IPS-20b (cell line): Measurements from ENCODE around the gene TNNT2.

Source experiments
- H3K27ac ChIP-seq: one replicate; pipeline ENCODE4 v1.5.1; 2013; ENCODE audit warnings: low read length
- H3K27me3 ChIP-seq: 2 replicates; pipeline ENCODE4 v1.6.1; 2013; ENCODE audit warnings: mild to moderate bottlenecking, low read length, inconsistent platforms; ENCODE audit not compliant: insufficient read depth
- H3K36me3 ChIP-seq: 2 replicates; pipeline ENCODE4 v1.6.1; 2013; ENCODE audit warnings: low read depth, mild to moderate bottlenecking, inconsistent platforms, low read length, moderate library complexity; ENCODE audit not compliant: insufficient read depth
- H3K4me1 ChIP-seq: 2 replicates; pipeline ENCODE4 v1.6.1; 2013; ENCODE audit warnings: mild to moderate bottlenecking, control low read depth, inconsistent platforms, low read length, moderate library complexity; ENCODE audit not compliant: insufficient read depth
- H3K4me3 ChIP-seq: 2 replicates; pipeline ENCODE4 v1.5.1; 2013; ENCODE audit warnings: mild to moderate bottlenecking, low read length, inconsistent platforms
- H3K9ac ChIP-seq: 2 replicates; pipeline ENCODE4 v1.6.1; 2013; ENCODE audit warnings: low read depth, mild to moderate bottlenecking, inconsistent platforms, low read length, moderate library complexity
- H3K9me3 ChIP-seq: 2 replicates; pipeline ENCODE4 v1.6.1; 2013; ENCODE audit warnings: mild to moderate bottlenecking, low read depth, low read length, inconsistent platforms; ENCODE audit not compliant: insufficient read depth

Gene TNNT2

DNA sequence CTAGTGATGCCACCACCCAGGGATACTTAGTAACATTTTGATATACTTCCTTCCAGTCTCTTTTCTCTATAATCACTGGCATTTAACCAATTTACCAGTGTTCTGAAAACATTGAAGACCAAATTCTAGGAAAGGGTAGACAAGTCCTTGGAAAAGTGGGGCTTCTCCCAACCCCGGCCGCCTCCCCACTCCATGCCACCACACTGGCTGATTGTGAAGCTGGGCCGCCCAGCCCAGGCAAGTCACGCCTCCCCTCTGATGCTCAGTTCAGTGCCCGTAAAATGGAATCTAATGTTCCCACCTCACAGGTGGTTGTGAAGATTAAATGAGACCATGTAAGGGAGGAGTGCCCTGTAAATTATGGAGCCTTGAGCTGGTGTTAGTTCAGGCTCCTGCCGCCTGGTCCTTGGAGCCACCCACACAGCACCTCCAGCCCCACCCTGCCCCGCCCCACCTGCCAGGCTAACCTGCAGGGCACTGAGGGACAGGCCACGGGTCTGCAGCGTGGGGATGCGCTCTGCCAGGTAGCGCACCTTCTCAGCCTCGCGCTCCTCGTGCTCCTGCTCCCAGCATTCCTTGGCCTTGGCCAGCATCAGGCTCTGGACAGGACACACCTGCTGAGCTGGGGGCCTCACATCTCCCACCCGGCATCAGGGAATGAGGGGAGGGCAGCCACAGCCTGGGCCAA, 36.7 kb upstream of the TNNT2 start:
- Histone ChIP-seq H3K36me3 (no peaks in the 10 kb centered on the region), H3K9ac (no peak overlapping the region), H3K4me1 (no peaks in the 10 kb centered on the region), H3K27me3 (peaks cover 4% of the 10 kb centered on the region; the same call in 1 of the 2 replicates), H3K9me3 (no peaks in the 10 kb centered on the region), H3K27ac (no peak overlapping the region), H3K4me3 (no peak overlapping the region)

DNA sequence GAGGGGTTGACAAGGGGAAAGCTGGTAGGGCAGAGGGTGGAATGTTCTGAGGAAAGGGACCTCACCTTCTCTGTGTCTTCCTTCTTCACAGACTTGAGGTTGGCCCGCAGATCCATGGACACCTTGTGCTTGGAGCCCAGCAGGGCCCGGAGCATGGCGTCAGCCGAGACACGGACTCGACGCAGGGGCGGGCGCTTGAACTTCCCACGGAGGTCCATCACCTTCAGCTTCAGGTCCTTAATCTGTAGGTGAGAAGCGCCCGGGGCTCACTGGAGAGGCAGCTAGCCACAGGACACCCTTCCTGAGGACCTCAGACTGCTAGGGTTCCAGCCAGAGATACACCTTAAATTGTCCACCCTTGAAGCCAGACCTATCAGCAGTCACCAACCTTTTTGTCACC, 33.8 kb upstream of the TNNT2 start:
- no peaks in the 10 kb centered on the region for H3K36me3 ChIP-seq
- no peaks in the 10 kb centered on the region for H3K4me1 ChIP-seq
- H3K9ac ChIP-seq: no peak overlapping the region
- peaks cover 4% of the 10 kb centered on the region; the same call in 1 of the 2 replicates for H3K27me3 ChIP-seq
- no peak overlapping the region for H3K4me3 ChIP-seq
- H3K9me3 ChIP-seq: no peaks in the 10 kb centered on the region
- H3K27ac ChIP-seq: no peak overlapping the region

DNA sequence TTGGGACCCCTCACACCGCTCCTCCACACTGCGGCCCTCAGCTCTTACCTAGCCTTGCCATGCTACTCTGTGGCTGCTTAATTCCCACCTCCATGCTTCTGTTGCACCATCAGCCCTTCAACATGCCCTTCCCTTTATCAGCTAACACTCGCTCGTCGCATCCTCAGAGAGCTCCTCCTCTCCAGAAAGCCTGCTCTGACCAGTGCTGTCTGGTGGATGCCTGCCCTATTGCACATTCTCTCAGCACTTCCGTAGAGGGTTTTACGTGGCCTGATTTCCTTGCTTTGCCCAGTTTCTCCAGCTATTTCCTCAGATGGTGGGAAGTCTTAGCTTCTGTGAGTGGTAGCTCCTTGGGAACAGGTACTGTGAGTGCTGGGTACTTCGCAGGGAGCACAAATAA, 32.0 kb upstream of the TNNT2 start:
- H3K27ac ChIP-seq: no peak overlapping the region
- H3K27me3 ChIP-seq: peaks cover 4% of the 10 kb centered on the region; the same call in 1 of the 2 replicates
- H3K4me1 ChIP-seq: no peaks in the 10 kb centered on the region
- no peak overlapping the region for H3K9ac ChIP-seq
- H3K36me3 ChIP-seq: no peaks in the 10 kb centered on the region
- H3K4me3 ChIP-seq: no peak overlapping the region
- H3K9me3 ChIP-seq: no peaks in the 10 kb centered on the region

DNA sequence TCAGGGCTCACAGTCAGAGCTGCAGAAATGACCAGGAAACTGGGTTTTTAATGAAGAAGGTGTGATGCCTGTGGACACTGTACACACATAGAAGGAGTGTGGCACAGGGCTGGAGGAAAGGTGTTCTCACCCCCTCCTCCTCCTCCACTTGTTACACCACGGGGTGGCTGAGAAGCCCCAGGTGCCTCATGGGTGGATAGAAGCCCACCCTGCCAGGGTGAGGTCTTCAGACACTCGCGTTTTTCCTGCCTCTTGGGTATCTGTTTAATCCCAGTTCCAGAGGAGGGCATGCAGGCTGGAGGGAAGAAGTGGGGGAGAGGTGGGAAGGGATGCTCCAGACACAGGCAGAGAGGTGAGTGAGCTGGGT, 31.3 kb upstream of the TNNT2 start:
- Histone ChIP-seq H3K27me3 (peaks cover 4% of the 10 kb centered on the region; the same call in 1 of the 2 replicates), H3K27ac (no peak overlapping the region), H3K4me1 (no peaks in the 10 kb centered on the region), H3K36me3 (no peaks in the 10 kb centered on the region), H3K4me3 (no peak overlapping the region), H3K9me3 (no peaks in the 10 kb centered on the region), H3K9ac (no peak overlapping the region)

DNA sequence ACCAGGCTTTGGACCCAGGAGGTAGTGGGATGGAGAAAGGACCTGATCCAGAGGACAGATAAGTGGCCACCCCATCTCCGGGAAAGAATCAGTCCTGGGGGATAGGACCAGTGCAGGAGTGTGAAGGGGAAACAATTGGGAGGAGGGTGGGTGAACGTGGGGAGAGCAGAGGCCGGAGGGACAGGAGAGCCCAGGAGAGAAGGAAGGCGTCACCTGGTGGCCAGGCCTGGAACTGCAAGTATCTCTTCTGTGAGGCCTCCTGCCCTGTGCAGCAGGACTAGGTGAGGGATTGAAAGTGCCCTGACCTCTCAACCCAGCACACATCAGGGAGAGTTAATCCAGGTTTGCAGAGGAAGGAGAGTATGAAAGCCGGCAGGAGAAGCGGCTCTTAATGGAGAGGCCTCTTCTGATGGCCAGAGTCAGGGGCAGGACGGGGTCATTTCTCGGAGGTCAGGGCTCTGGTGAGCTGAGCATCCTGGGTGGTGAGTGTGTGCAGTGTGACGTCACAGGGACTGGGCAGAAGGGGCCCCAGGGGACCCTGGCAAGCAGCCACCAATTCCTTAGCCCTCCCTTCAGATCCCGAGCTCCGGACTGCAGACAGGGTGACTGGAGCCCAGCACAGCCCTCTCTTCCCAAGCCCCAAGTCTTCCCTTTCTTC, 30.8 kb upstream of the TNNT2 start:
- Histone ChIP-seq H3K9me3 (no peaks in the 10 kb centered on the region), H3K4me1 (no peaks in the 10 kb centered on the region), H3K36me3 (no peaks in the 10 kb centered on the region), H3K27ac (no peak overlapping the region), H3K27me3 (peaks cover 5% of the 10 kb centered on the region; the same call in 1 of the 2 replicates), H3K4me3 (no peak overlapping the region), H3K9ac (no peak overlapping the region)

DNA sequence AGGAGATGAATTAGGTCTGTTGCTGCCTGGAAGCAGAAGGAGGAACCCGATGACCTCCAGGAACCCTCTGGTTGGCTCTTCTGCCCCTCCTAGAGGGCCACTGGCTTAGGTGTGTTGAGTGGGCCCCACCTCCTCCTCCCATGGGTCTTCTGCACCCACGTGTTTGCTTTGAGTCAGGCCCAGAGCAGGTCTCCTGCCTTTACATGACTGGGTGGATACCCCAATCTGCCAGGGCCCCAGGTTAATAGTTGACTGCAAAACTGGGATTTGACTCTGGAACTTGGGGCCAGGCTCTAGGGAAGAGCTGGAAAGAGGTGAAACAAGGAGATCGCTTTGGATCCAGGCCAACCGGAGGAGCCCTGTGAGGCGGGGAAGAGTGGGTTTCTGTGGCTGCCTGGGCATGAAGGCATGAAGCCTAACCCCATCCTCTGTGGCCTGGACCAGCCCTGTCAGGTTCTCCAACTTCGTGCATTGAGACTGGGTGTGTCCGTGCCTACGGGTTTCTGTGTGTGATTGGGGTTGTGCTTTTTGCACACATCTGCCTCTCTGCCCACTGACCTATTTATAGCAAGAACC, 29.4 kb upstream of the TNNT2 start:
- H3K27me3 ChIP-seq: peaks cover 9% of the 10 kb centered on the region
- no peak overlapping the region for H3K27ac ChIP-seq
- H3K36me3 ChIP-seq: no peaks in the 10 kb centered on the region
- H3K9ac ChIP-seq: no peak overlapping the region
- H3K9me3 ChIP-seq: no peaks in the 10 kb centered on the region
- H3K4me1 ChIP-seq: no peaks in the 10 kb centered on the region
- H3K4me3 ChIP-seq: no peak overlapping the region

DNA sequence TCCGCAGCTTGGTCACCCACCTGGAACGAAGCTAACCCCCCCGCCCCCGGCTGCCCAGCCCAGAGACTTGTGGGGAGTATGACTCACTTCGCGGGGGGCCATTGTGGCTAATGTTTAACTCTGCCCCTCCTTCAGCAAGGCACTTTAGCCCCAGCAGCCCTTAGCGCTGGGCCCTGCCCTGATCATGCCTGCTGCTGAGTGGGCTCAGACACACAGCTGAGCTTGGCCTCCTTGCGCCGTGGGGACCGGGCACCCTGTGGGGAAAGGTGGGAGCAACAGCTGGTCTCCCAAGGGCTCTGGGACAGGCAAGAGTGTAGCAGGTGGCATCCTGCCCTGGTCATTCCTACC, 28.0 kb upstream of the TNNT2 start:
- Histone ChIP-seq H3K9ac (no peak overlapping the region), H3K4me1 (no peaks in the 10 kb centered on the region), H3K36me3 (no peaks in the 10 kb centered on the region), H3K27ac (no peak overlapping the region), H3K4me3 (no peak overlapping the region), H3K9me3 (no peaks in the 10 kb centered on the region), H3K27me3 (peaks cover 23% of the 10 kb centered on the region)

DNA sequence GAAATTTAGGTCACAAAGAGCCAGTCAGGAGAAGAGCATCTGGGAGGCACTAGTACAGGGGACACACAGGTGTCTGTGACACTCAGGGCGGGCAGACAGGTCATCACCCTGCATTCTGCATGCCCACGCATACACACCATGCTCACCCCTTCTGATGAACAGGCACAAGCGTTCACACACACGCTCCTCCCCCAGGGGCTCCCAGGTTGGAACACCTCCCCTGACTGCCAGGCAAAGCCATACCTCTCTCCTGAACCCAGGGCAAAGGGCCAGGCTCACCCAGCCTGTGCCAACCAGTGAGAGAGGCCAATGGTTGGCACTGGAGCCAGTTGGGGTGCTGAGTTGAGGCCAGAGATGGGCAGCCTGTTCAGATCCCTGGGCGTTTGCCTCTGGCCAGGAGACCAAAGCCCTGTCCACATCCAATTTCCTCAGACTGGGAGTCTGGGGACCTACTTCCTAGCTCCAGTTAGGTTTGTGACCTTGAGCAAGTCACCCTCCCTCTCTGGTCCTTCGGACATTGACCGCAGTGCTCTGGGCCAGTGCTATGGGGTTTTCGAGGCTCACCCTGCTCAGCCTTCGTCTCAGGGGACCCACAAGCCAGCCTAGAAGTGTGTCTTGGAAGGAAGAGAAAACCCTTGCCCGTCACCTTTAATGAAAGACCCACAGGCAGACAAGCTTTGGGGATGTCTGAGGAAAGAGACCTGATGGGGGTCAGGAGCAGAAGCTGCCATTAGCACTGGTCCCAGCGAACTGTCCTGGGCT, 27.4 kb upstream of the TNNT2 start:
- Histone ChIP-seq H3K27me3 (peaks cover 29% of the 10 kb centered on the region), H3K4me1 (no peaks in the 10 kb centered on the region), H3K36me3 (no peaks in the 10 kb centered on the region), H3K4me3 (no peak overlapping the region), H3K9ac (no peak overlapping the region), H3K27ac (no peak overlapping the region), H3K9me3 (no peaks in the 10 kb centered on the region)

DNA sequence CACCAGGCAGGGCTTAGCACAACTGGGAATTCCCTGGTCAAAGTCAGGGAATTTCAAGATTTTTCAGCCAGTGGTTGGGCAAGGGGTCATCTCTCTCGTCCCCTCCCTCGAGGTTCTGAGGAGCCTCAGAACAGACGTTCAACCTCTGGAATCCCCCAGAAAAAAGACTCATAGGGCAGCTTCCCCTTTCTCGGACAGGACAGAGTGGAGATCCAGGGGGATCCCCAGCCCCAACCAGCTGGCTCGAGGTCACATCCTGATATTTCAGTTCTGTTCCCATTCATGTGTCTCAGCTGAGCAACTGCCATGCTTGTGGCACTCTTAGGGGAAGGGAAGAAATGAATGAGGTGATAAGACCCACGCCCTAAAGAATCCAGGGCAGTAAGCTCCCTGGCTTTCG, 26.6 kb upstream of the TNNT2 start:
- Histone ChIP-seq H3K9me3 (no peaks in the 10 kb centered on the region), H3K36me3 (no peaks in the 10 kb centered on the region), H3K27ac (no peak overlapping the region), H3K27me3 (peaks cover 33% of the 10 kb centered on the region), H3K4me3 (no peak overlapping the region), H3K9ac (no peak overlapping the region), H3K4me1 (no peaks in the 10 kb centered on the region)

DNA sequence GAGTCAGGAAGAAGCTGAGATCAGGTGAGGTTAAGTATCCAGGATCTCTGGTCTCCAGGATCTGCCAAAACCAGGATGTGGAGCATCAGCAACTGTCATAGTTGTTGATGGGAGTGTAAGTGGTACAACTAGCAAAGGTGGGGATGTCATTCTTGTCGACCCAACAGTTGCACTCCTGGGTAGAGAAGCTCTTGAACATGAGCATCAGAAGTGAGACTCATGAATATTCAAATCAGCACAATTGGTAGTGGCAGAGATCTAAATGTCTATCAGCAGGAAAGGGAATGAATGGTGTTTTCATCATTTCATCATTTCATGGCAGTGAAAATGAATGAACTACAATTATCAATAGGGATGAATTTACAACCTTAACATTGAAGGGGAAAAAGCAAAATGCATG, 25.9 kb upstream of the TNNT2 start:
- H3K4me3 ChIP-seq: no peak overlapping the region
- no peaks in the 10 kb centered on the region for H3K4me1 ChIP-seq
- H3K27ac ChIP-seq: no peak overlapping the region
- no peaks in the 10 kb centered on the region for H3K9me3 ChIP-seq
- H3K36me3 ChIP-seq: no peaks in the 10 kb centered on the region
- H3K27me3 ChIP-seq: peaks cover 40% of the 10 kb centered on the region
- no peak overlapping the region for H3K9ac ChIP-seq

DNA sequence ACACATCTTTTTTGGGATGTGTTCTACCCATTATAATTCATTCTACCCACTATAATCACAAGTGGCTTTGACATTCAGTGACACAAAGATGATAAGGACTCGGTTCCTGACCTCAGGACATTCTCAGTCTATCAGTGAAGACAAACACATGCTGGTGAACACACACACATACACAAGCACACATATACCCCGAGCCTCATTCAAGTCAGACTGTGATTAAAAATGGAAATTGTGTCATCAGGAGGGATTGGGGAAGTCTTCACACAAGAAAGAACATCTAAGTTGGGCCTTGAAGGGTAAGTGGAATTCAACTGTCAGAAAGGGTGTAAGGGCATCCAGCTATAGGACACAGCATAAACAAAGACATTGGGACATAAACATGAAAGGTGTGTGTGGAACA, 24.2 kb upstream of the TNNT2 start:
- Histone ChIP-seq H3K36me3 (no peaks in the 10 kb centered on the region), H3K4me3 (no peak overlapping the region), H3K27ac (no peak overlapping the region), H3K9ac (no peak overlapping the region), H3K4me1 (no peaks in the 10 kb centered on the region), H3K27me3 (peaks cover 48% of the 10 kb centered on the region), H3K9me3 (no peaks in the 10 kb centered on the region)

DNA sequence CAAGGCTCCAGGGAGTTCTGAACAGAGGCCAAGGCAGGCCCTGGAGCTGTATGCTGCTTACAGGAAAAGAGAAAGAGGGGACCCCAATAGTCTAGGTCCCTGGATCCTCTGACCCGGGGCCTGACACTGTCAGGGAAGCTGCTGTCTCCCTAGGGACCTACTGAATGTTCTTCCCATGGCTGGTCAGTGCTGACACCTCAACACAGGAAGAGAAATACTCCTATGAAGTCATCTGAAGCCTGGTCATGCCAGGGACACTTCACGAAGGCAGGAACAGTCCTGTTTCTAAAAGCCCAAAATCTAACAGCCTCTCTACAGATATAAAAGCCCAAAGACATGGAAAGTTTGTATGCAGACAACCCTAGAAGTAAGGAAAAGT, 23.4 kb upstream of the TNNT2 start:
- Histone ChIP-seq H3K4me1 (no peaks in the 10 kb centered on the region), H3K27me3 (peaks cover 48% of the 10 kb centered on the region), H3K36me3 (no peaks in the 10 kb centered on the region), H3K4me3 (no peak overlapping the region), H3K9me3 (no peaks in the 10 kb centered on the region), H3K27ac (no peak overlapping the region), H3K9ac (no peak overlapping the region)
